KOPT-K1 (cell line): Measurements from ENCODE around the gene ZNF317.
"Not testable (repeated sequence)": the region's sequence is repeated elsewhere in the genome, so short reads cannot be mapped to it uniquely, and the experiment has no call there.

Source experiments
- H3K27ac ChIP-seq: fragments of 200-600 bp; sonication (generic); 2 replicates; pipeline ENCODE4 v1.5.1; 2016; ENCODE audit warnings: antibody characterized with exemption, mild to moderate bottlenecking, low read depth, low read length; ENCODE audit not compliant: poor library complexity, severe bottlenecking
- H3K36me3 ChIP-seq: fragments of 200-600 bp; sonication (generic); 2 replicates; pipeline ENCODE4 v1.5.1; 2017; ENCODE audit warnings: antibody characterized with exemption, mild to moderate bottlenecking, low read length, moderate library complexity; ENCODE audit not compliant: insufficient read depth
- H3K9me3 ChIP-seq: fragments of 200-600 bp; sonication (generic); 2 replicates; pipeline ENCODE4 v1.5.1; 2017; ENCODE audit warnings: antibody characterized with exemption, low read length, mild to moderate bottlenecking; ENCODE audit not compliant: insufficient read depth, poor library complexity, severe bottlenecking

Gene ZNF317

GRCh38 chr19:9151367-9151766, 11.2 kb downstream of the ZNF317 start:
- peaks cover 63% of the 10 kb centered on the region for H3K9me3 ChIP-seq
- H3K27ac ChIP-seq, result no peak overlapping the region
- peaks cover 98% of the 10 kb centered on the region for H3K36me3 ChIP-seq

- Histone ChIP-seq H3K9me3 (peaks cover 24% of the 10 kb centered on the region), H3K27ac (no peak overlapping the region), H3K36me3 (peaks cover 98% of the 10 kb centered on the region)
Observed at GRCh38 chr19:9155591-9155990, 15.4 kb downstream of the ZNF317 start.

GRCh38 chr19:9156304-9156703, 16.1 kb downstream of the ZNF317 start:
- peaks cover 17% of the 10 kb centered on the region for H3K9me3 ChIP-seq
- H3K36me3 ChIP-seq, result peaks cover 98% of the 10 kb centered on the region
- H3K27ac ChIP-seq, result no peak overlapping the region

GRCh38 chr19:9159891-9160290, 19.7 kb downstream of the ZNF317 start:
- Histone ChIP-seq H3K9me3 (no peaks in the 10 kb centered on the region), H3K27ac (no peak overlapping the region), H3K36me3 (peaks cover 100% of the 10 kb centered on the region)

GRCh38 chr19:9161427-9161826, 21.2 kb downstream of the ZNF317 start:
- Histone ChIP-seq H3K27ac (no peak overlapping the region), H3K9me3 (no peaks in the 10 kb centered on the region), H3K36me3 (peaks cover 99% of the 10 kb centered on the region)

- Histone ChIP-seq H3K36me3 (peaks cover 76% of the 10 kb centered on the region), H3K27ac (no peak overlapping the region), H3K9me3 (no peaks in the 10 kb centered on the region)
Observed at GRCh38 chr19:9165261-9165660, 25.1 kb downstream of the ZNF317 start.

- no peaks in the 10 kb centered on the region for H3K9me3 ChIP-seq
- H3K36me3 ChIP-seq, result peaks cover 60% of the 10 kb centered on the region
- H3K27ac ChIP-seq, result no peak overlapping the region
Observed at GRCh38 chr19:9166846-9167245, 26.6 kb downstream of the ZNF317 start.

GRCh38 chr19:9171393-9171991, 31.3 kb downstream of the ZNF317 start:
- peaks cover 14% of the 10 kb centered on the region; the same call in 1 of the 2 replicates for H3K36me3 ChIP-seq
- H3K9me3 ChIP-seq, result no peaks in the 10 kb centered on the region
- no peak overlapping the region for H3K27ac ChIP-seq

GRCh38 chr19:9175326-9175725, 35.1 kb downstream of the ZNF317 start:
- no peaks in the 10 kb centered on the region for H3K36me3 ChIP-seq
- peaks cover 4% of the 10 kb centered on the region for H3K9me3 ChIP-seq
- no peak overlapping the region for H3K27ac ChIP-seq

- no peak within 1 kb of the TSS for H3K27ac ChIP-seq
- H3K36me3 ChIP-seq, result no peaks in the 10 kb centered on the region
- peaks cover 4% of the 10 kb centered on the region for H3K9me3 ChIP-seq
Observed at GRCh38 chr19:9178901-9179300, 38.7 kb downstream of the ZNF317 start, which contains the start of gene OR7D2. Gene OR7D2 (plus strand): TSS chr19:9178979. CDS start chr19:9185782, 6,803 bp downstream.

- peaks cover 4% of the 10 kb centered on the region for H3K9me3 ChIP-seq
- no peak overlapping the region for H3K27ac ChIP-seq
- no peaks in the 10 kb centered on the region for H3K36me3 ChIP-seq
Observed at GRCh38 chr19:9183000-9183399, 42.8 kb downstream of the ZNF317 start.

- Histone ChIP-seq H3K27ac (no peak overlapping the region), H3K36me3 (no peaks in the 10 kb centered on the region), H3K9me3 (peaks cover 17% of the 10 kb centered on the region)
Observed at GRCh38 chr19:9187191-9187590, 47.0 kb downstream of the ZNF317 start.

- Histone ChIP-seq H3K9me3 (peaks cover 17% of the 10 kb centered on the region), H3K27ac (no peak overlapping the region), H3K36me3 (no peaks in the 10 kb centered on the region)
Observed at GRCh38 chr19:9189535-9189934, 49.3 kb downstream of the ZNF317 start.

- not testable (repeated sequence) for H3K36me3 ChIP-seq, H3K27ac ChIP-seq, H3K9me3 ChIP-seq
Observed at GRCh38 chr19:9198044-9198443, 57.8 kb downstream of the ZNF317 start.

GRCh38 chr19:9205501-9206113, 65.4 kb downstream of the ZNF317 start:
- Histone ChIP-seq H3K9me3 (no peaks in the 10 kb centered on the region), H3K27ac (no peak overlapping the region), H3K36me3 (no peaks in the 10 kb centered on the region)
